Activated CD4-positive, alpha-beta T cell treated with anti-CD3 and anti-CD28 coated beads for 4 hours (primary cell): ENCODE results near the gene SBK2.

Source experiments
- DNase-seq, 2 donors: peaks; one replicate each; pipeline ENCODE4 v3.0.0-alpha.2; 2020

SBK2 gene

DNA sequence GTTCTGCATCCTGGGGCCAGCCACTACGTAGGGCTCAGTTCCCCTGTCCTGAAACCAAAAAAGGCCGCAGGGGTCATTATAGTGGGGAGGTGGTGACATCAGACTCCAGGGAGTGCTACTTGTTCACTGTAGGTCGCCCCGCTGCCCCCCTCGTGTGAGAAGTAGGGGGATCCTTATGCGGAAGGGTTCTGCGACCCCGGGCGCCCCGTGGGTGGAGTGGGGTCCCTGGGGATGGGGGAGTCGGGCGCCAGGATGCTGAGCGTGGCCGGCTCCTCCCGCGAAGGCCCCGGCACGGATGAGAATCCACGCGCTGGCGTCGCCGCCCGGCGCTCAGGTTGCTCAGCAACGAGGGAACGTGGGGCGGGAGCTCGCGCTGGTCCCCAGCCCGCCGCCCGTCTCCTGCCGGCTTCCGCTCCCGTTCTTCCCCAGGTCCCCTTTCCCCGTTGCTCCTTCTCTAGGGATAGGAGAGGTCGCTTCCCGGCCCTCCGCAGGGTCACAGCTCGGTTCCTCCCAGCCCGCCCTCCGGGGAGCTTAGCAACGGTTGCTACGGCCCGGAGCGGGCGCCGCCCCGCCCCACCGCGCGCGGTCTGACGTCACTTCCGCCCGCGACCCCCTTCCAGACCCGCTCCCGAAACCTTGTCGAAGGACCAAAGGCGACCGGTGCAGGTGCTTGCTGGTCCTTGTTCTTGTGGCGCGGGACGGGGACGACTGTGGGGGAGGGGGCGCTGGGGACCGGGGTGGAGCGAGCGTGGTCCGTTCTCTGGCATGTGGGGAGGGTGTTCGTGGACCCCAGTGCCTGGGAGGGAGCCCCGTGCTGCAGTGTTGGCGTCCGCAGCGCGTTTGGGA is 52.1 kb downstream of the SBK2 start, which contains the start of gene NAT14:
Gene NAT14 (plus strand): TSS at position 596 of the 846 bp plus-strand sequence. CDS start 521 bp downstream, outside the sequence.
- DNase-seq = peak; percentile 42 to 58

DNA sequence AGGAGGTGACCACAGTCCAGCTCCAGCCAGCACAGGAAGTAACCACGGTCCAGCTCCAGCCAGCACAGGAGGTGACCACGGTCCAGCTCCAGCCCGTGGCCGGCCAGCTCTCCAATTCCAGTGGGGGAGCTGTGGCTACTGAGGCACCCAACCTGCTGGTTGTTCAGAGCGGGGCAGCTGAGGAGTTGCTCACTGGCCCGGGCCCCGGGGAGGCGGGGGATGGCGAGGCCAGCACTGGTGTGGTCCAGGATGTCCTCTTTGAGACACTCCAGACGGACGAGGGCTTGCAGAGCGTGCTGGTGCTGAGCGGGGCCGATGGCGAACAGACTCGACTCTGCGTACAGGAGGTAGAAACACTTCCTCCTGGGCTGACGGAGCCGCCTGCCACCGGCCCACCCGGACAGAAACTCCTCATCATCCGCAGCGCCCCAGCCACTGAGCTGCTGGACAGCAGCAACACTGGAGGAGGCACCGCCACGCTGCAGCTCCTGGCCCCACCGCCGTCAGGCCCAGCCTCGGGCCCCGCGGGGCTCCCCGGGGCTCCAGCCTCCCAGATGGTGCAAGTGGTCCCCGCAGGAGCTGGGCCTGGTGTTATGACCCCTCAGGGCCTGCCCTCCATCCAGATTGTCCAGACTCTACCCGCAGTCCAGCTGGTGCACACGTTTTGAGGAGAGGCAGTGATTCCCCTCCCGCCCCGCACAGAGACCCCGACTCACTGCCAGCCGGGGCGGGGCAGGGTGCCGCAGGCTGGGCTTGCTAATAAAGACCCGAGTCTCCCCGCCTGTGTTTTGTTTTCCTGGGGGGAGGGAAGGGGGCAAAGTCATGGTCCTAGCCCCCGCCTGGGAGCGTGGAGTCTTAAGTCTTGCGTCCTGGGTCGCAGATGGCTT is 53.0 kb downstream of the SBK2 start:
- DNase-seq = no peak

DNA sequence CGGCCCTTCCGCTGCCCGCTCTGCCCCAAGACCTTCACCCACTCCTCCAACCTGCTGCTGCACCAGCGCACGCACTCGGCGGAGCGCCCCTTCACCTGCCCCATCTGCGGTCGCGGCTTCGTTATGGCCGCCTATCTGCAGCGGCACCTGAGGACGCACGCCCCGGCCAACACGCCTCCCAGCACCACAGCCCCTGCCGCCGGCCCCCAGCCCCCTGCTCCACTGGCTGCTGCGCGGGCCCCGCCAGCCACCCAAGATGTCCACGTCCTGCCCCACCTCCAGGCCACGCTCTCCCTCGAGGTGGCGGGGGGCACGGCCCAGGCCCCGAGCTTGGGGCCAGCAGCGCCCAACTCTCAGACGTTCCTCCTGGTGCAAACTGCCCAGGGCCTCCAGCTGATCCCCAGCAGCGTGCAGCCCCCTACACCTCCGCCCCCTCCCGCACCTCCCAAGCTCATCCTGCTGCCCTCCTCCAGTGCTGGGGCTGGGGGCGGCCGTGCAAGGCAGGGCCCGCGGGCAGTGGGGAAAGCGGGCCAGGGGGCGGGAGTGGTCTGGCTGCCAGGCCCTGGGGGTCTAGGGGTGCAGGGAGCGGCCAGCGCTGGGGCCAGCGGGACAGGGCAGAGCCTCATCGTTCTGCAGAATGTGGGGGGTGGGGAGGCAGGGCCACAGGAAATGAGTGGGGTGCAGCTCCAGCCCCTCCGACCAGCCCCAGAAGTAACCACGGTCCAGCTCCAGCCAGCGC is 53.8 kb downstream of the SBK2 start:
- DNase-seq = no peak

DNA sequence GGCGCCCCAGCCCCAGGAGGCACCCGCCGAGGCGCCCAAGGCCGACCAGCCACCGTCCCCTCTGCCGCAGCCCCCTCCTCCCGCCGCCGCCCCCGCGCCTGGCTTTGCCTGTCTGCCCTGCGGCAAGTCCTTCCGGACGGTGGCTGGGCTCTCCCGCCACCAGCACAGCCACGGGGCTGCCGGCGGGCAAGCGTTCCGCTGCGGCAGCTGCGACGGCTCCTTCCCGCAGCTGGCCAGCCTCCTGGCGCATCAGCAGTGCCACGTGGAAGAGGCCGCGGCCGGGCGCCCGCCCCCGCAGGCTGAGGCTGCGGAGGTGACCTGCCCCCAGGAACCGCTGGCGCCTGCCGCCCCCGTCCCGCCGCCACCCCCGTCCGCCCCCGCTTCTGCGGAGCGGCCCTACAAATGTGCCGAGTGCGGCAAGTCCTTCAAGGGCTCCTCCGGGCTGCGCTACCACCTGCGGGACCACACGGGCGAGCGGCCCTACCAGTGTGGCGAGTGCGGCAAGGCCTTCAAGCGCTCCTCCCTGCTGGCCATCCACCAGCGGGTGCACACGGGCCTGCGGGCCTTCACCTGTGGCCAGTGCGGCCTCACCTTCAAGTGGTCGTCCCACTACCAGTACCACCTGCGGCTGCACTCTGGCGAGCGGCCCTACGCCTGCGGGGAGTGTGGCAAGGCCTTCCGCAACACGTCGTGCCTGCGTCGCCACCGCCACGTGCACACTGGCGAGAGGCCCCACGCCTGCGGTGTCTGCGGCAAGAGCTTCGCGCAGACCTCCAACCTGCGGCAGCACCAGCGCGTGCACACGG is 54.6 kb downstream of the SBK2 start:
- DNase-seq = no peak

DNA sequence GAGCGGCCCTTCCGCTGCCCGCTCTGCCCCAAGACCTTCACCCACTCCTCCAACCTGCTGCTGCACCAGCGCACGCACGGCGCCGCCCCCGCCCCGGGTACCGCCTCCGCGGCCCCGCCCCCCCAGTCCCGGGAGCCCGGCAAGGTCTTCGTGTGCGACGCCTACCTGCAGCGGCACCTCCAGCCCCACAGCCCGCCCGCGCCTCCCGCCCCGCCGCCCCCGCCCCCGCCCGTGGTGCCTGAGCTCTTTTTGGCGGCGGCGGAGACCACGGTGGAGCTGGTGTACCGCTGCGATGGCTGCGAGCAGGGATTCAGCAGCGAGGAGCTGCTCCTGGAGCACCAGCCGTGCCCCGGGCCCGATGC is 55.2 kb downstream of the SBK2 start:
- DNase-seq = no peak

DNA sequence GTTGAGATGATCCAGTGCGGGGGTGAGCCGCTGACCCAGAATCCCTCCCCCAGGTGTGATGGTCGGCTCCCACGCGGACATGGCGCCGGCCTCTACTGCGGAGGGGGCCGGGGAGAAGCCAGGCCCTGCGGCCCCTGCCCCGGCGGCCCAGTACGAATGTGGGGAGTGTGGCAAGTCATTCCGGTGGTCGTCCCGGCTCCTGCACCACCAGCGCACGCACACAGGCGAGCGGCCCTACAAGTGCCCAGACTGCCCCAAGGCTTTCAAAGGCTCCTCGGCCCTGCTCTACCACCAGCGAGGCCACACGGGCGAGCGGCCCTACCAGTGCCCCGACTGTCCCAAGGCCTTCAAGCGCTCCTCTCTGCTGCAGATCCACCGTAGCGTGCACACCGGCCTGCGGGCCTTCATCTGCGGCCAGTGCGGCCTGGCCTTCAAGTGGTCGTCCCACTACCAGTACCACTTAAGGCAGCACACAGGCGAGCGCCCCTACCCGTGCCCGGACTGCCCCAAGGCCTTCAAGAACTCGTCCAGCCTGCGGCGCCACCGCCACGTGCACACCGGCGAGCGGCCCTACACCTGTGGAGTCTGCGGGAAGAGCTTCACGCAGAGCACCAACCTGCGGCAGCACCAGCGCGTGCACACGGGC is 55.7 kb downstream of the SBK2 start:
- DNase-seq = no peak

DNA sequence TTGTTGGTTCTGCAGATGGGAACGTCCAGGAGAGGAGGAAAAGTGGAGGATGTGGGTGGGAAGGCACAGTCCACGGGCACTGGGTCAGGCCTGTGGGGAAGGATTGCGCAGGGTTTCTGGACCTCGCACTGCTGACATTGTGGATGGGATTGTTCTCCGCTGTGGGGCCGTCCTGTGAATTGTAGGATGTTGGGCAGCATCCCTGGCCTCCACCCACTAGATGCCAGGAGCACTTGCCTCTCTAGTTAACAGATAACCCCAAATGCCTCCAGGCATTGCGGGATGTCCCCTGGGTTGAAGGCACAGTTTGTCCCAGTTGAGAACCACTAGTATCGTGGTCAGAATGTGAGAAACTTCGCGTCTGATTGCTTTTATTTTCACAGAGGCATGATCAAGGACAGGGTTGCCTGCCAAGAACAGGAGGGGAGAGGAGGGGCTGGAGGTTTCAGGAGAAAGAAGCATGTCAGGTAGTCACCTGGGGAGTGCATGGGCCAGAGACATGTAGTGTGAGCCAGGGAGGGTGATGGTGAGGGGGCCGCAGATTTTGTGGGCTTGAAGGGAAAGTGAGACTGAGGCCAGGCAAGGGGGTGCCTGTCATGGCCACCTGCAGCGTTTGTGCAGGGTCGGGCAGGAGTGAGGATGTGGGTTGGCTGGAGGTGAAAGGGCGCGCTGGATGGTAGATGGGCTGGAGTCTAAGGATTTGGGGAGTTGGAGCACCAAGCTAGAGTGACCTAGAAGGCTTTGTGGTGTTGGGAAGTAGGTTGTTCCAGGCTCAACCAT is 57.3 kb downstream of the SBK2 start:
- no peak for DNase-seq

DNA sequence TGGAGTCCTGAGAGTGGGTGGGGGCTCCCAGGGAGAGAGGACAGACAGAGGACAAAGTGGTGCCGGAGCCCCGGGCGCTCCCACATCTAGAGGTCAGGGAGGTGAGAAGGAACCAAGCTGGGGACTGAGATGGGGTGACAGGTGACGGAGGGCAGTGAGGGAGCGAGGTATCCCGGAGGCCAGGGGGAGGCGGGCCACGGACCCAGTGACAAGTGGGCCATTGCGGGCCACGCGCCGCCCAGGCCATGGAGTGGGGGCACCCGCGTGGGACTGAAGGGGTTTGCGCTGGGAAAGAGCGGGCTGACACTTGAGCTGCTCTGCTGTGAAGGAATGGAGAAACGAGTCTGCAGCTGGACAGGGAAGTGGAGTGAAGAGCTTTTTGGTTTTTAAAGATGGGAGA is 57.9 kb downstream of the SBK2 start:
- no peak for DNase-seq
